Esophagus muscularis mucosa (tissue), 4 donors: ENCODE measurements around the gene AP1S2. TPM values are rescaled to one million over a fixed set of nuclear protein-coding genes. Genes with fewer than 3 reads are reported as not detected.
A peak's percentile ranks its signal among the peaks of the same experiment; 100 is the strongest.
"Not testable (repeated sequence)": the region's sequence is repeated elsewhere in the genome, so short reads cannot be mapped to it uniquely, and the experiment has no call there.

Experiments used
- DNase-seq: peaks from one replicate; pipeline ENCODE4 v3.0.0-alpha.2; 2017; ENCODE audit errors: extremely low spot score
- H3K27ac ChIP-seq, 4 donors: fragments of 200-600 bp; sonication (generic); replicated peaks in 1 of 4; 1 replicate in 3 of 4; 2 replicates in 1 of 4; pipeline ENCODE4 v1.5.1; 2016 to 2019; ENCODE audit warnings: mild to moderate bottlenecking in 1 of 4
- H3K27me3 ChIP-seq, 4 donors: fragments of 200-600 bp; sonication (generic); one replicate each; pipeline versions ENCODE4 v1.5.1 to v1.6.0; 2016 to 2019
- H3K36me3 ChIP-seq, 4 donors: fragments of 200-600 bp; sonication (generic); one replicate each; pipeline ENCODE4 v1.5.1; 2016 to 2019
- H3K4me1 ChIP-seq, 4 donors: fragments of 200-600 bp; sonication (generic); one replicate each; pipeline ENCODE4 v1.5.1; 2016 to 2019
- H3K4me3 ChIP-seq, 4 donors: fragments of 200-600 bp; sonication (generic); 1 replicate in 2 of 4; 2 replicates in 2 of 4; pipeline ENCODE4 v1.5.1; 2016 to 2019; ENCODE audit warnings: mild to moderate bottlenecking in 4 of 4, moderate library complexity in 1 of 4
- H3K9me3 ChIP-seq, 4 donors: fragments of 200-600 bp; sonication (generic); 1 replicate in 3 of 4; 2 replicates in 1 of 4; pipeline ENCODE4 v1.5.1; 2016 to 2019
- EP300 ChIP-seq: sonication (generic); formaldehyde crosslinking; IDR thresholded peaks from one replicate; pipeline ENCODE4 v1.6.1; 2017; ENCODE audit warnings: antibody characterized with exemption
- POLR2A ChIP-seq: fragments of 450-650 bp; IDR thresholded peaks from one replicate; pipeline ENCODE4 v1.6.1; 2017; ENCODE audit warnings: antibody characterized with exemption, moderate library complexity, mild to moderate bottlenecking, low read depth
- POLR2AphosphoS5 ChIP-seq, 2 donors: sonication (generic); formaldehyde crosslinking; IDR thresholded peaks; one replicate each; pipeline ENCODE4 v1.6.1; 2017; ENCODE audit warnings: antibody characterized with exemption in 2 of 2
- WGBS: methylation state at CpG from one replicate; pipeline ENCODE4 v1.1.5; 2018; 5-methylcytosine and 5-hydroxymethylcytosine counted together
- intact Hi-C: fragments of 100-400 bp; cut with DNase I; formaldehyde crosslinking; loops from one replicate; pipeline ENCODE4 v1.15.1; 2023
- total RNA-seq, 4 donors: library from RNA; depleted of rRNA; stranded (reverse); fragments of >200 nt; gene quantifications; one replicate each; pipeline versions ENCODE4 v1.1.0 to v1.2.1, GENCODE V29; 2016
- TF ChIP-seq, protein P1 (sequence below), 3 experiments: fragments of 200-600 bp in 2 of 3; fragments of 450-650 bp in 1 of 3; sonication (generic) in 2 of 3; IDR thresholded peaks; one replicate each; pipeline ENCODE4 v1.5.1; 2017 to 2019; ENCODE audit warnings: antibody characterized with exemption in 3 of 3, mild to moderate bottlenecking in 2 of 3, moderate library complexity in 1 of 3

The AP1S2 gene
- total RNA-seq, 4 donors from 2014 or later: 136 to 142 (median 140) TPM

DNA sequence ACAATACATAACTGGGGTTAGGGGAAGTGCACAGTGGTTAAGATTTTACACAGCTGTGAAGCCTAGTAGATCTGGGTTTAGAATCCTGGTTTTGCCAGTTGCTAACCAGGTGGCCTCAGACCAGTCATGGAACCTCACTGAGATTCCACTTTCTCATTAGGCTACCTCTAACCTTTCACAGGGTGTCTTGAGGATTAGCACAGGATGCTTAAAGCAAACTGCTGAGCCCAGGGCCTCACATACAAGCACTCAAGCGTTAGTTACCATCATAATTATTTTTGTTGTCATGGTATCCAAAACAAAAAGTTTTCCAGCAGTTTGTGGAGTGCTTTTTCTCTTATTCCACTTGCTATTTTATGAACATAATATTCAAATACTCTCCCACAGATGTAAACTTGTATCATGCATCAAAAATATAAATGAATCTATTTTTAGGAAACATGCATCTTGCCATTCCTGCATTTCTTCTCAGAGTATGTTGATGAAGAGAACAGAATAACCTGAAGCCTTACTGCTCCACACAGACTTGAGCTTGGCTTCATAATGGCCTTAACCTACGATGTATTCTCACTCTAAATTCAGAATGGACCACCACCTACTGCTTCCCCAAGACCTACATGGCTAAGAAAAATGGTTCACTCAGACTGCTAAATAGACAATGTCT lies 12.6 kb downstream of the AP1S2 start:
- H3K27me3 ChIP-seq: no peaks in the 10 kb centered on the region
- H3K27ac ChIP-seq: no peak overlapping the region
- no peak for DNase-seq
- H3K4me1 ChIP-seq: peaks cover 6 to 14% (median 10%) of the 10 kb centered on the region in 4 donors
- intact Hi-C loops: no loop called here
- no peaks in the 10 kb centered on the region for H3K9me3 ChIP-seq
- H3K4me3 ChIP-seq: no peak overlapping the region
- peaks cover 0 to 19% (median 14%) of the 10 kb centered on the region in 4 donors for H3K36me3 ChIP-seq
- 75% methylated on average over 2 of the region's 2 CpGs for WGBS
- TF ChIP-seq POLR2AphosphoS5 (IDR thresholded peaks at IDR 0.05): no peak
- TF ChIP-seq EP300: no peak
- TF ChIP-seq POLR2A: no peak
- TF ChIP-seq, protein P1, sequence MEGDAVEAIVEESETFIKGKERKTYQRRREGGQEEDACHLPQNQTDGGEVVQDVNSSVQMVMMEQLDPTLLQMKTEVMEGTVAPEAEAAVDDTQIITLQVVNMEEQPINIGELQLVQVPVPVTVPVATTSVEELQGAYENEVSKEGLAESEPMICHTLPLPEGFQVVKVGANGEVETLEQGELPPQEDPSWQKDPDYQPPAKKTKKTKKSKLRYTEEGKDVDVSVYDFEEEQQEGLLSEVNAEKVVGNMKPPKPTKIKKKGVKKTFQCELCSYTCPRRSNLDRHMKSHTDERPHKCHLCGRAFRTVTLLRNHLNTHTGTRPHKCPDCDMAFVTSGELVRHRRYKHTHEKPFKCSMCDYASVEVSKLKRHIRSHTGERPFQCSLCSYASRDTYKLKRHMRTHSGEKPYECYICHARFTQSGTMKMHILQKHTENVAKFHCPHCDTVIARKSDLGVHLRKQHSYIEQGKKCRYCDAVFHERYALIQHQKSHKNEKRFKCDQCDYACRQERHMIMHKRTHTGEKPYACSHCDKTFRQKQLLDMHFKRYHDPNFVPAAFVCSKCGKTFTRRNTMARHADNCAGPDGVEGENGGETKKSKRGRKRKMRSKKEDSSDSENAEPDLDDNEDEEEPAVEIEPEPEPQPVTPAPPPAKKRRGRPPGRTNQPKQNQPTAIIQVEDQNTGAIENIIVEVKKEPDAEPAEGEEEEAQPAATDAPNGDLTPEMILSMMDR (IDR thresholded peaks at IDR 0.05): no peak

DNA sequence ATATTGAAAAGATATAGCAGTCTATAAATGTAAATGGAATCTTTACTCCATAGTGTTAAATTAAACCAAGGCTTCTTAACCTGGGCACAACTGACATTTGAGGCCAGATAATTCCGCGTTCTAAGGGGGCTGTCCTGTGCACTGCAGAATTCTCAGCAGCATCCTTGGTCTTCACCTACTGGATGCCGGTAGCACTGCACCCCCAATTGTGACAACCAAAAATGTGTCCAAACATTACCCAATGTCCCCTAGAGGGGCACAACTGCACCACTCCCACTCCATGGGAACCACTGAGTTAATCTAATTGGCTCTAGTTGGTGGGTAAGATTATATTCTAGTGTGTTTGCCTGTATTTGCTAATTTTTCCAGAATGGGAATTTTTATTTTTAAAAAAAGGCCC lies 16.6 kb downstream of the AP1S2 start:
- Histone ChIP-seq H3K27ac (no peak overlapping the region), H3K4me1 (peaks cover 2 to 13% (median 6%) of the 10 kb centered on the region in 4 donors), H3K36me3 (peaks cover 0 to 3% (median under 1%) of the 10 kb centered on the region in 4 donors), H3K27me3 (no peaks in the 10 kb centered on the region), H3K4me3 (no peak overlapping the region), H3K9me3 (no peaks in the 10 kb centered on the region)
- no peak for DNase-seq
- TF ChIP-seq POLR2AphosphoS5 (IDR thresholded peaks at IDR 0.05): no peak
- TF ChIP-seq, protein P1 (IDR thresholded peaks at IDR 0.05): peak in 1 of 3 experiments; percentile 6
- intact Hi-C loops: no loop called here
- 87% methylated on average over 3 of the region's 3 CpGs for WGBS

DNA sequence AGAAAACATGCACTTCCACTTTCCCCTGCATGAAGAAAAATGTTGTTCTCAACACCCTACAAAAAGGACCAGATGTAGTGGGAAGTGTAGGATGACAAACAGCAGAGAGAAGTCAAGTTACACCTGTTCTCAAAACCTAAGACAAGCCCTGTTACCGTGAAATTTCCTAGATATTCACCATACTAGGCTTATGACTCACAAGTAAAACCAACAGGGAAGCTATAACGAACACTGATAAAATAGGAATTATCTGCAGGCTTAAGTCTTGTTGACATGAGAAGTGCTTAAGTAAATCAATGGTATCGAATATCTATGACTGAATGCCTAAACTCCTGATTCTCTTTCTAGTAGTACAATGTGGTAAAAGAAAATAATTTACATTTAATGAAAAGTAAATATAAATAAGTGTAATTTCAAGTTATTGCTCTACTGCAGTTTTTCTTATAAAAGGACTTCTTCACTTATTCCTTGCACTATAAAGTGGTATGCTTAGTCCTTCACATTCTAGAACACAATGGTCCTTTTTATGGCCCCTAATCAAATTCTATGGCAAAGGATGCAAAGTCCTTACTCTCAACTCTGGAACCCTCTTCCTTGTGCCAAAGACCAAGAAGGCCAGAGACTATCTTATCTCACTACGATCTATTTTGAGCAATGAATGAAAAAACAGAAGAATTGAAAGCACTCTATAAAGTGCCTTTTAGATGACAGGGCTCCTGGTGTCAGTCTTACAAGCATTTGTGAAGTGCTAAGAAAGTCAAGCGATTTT lies 19.6 kb downstream of the AP1S2 start:
- peaks cover 0 to 3% (median 0%) of the 10 kb centered on the region in 4 donors for H3K36me3 ChIP-seq
- no peaks in the 10 kb centered on the region for H3K9me3 ChIP-seq
- peaks cover 0 to 7% (median 2%) of the 10 kb centered on the region in 4 donors for H3K4me1 ChIP-seq
- no peak overlapping the region for H3K27ac ChIP-seq
- intact Hi-C loops: no loop called here
- TF ChIP-seq, protein P1 (IDR thresholded peaks at IDR 0.05): no peak
- no peak for TF ChIP-seq POLR2AphosphoS5 (IDR thresholded peaks at IDR 0.05)
- no peak for TF ChIP-seq POLR2A
- H3K27me3 ChIP-seq: no peaks in the 10 kb centered on the region
- DNase-seq: no peak
- 86% methylated on average over 5 of the region's 5 CpGs for WGBS
- H3K4me3 ChIP-seq: no peak overlapping the region

DNA sequence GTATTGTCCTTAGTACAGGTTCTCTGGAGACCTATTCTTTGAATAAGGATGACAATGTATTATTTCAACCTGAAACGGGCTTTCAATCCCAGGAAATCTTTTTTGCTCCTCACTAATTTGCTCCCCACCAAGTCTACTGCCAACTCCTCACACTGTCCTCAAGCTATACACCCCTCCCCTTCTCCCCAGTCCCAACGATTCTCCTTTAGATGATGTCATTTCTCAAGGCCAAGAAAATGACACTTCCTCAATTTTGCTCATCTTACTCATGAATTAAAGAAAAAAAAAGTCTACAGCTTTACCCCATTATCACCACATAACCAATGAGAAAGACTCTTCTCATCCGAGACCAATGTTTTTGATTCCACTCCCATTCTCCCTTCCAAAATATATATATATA lies 20.6 kb downstream of the AP1S2 start:
- Histone ChIP-seq H3K36me3 (peaks cover 0 to 3% (median 0%) of the 10 kb centered on the region in 4 donors), H3K4me3 (no peak overlapping the region), H3K4me1 (peaks cover 0 to 7% (median 2%) of the 10 kb centered on the region in 4 donors), H3K27me3 (no peaks in the 10 kb centered on the region), H3K9me3 (no peaks in the 10 kb centered on the region), H3K27ac (no peak overlapping the region)
- 76% methylated on average over 3 of the region's 3 CpGs for WGBS
- no peak for DNase-seq
- intact Hi-C loops: no loop called here
- TF ChIP-seq POLR2A (no peak), EP300 (no peak), POLR2AphosphoS5 (IDR thresholded peaks at IDR 0.05) (no peak)
- TF ChIP-seq, protein P1 (IDR thresholded peaks at IDR 0.05): no peak

DNA sequence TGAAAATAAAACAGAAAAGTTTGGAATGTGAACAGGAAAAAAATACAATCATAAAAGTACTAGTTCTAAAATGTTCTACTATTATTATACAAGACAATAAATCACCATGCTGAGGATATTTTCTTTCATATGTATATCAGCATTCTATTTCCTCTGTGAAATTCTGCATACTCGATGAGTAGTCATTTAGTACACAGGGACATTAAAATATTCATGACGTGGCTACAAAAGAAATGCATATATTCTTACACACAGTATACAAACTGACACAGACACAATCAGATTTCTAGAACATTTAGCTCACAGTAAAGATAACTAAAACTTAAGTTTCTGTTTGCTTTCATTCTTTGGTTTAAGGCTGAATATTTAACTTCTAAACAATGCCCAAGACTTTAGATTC lies 23.3 kb downstream of the AP1S2 start:
- H3K27ac ChIP-seq, H3K4me3 ChIP-seq, DNase-seq, intact Hi-C loops, H3K36me3 ChIP-seq, H3K27me3 ChIP-seq, H3K4me1 ChIP-seq, H3K9me3 ChIP-seq: not testable (repeated sequence)
- WGBS: 74% methylated on average over 2 of the region's 2 CpGs
